GM23248 (cell line): ENCODE measurements around the gene TMEM207.

ENCODE experiments used
- EZH2 ChIP-seq: fragments of 200-600 bp; sonication (generic); IDR thresholded peaks from 2 replicates; pipeline ENCODE4 v1.6.1; 2018; ENCODE audit warnings: antibody characterized with exemption, mild to moderate bottlenecking; ENCODE audit not compliant: insufficient read depth, poor library complexity, severe bottlenecking
- EZH2phosphoT487 ChIP-seq: fragments of 200-600 bp; sonication (generic); IDR thresholded peaks from 2 replicates; pipeline ENCODE4 v1.6.1; 2018; ENCODE audit warnings: antibody characterized with exemption, moderate library complexity, mild to moderate bottlenecking, low read depth; ENCODE audit not compliant: insufficient read depth

GRCh38 chr3:190382082-190382481 lies 67.6 kb downstream of the TMEM207 start:
- TF ChIP-seq EZH2 = no peak
- TF ChIP-seq EZH2phosphoT487 = 0 out of 2 replicates have a peak, but pooled peaks have one; percentile 63
